ENCODE measurements around the gene KYAT1. TPM values are rescaled to one million over a fixed set of nuclear protein-coding genes. Genes with fewer than 3 reads are reported as not detected.

KYAT1 gene
- total and polyA plus RNA-seq, 2 of the 13 experiments (the other 11 are each of a cell fraction or from before 2014, with no cell fraction given), result 9.2 to 46.5 TPM

GRCh38 chr9:128818839-128819715 is 62.7 kb downstream of the KYAT1 start:
- Histone ChIP-seq H3K79me2 (ENCODE audit: insufficient read depth, low read length) (peaks cover 5% of the 10 kb centered on the region), H3K36me3 (replicated peaks in 1 of 2; ENCODE audit: control insufficient read depth in 1 of 2, insufficient read depth in 2 of 2, low read length in 2 of 2) (peaks cover 10 to 29% of the 10 kb centered on the region in 2 experiments), H3K4me3 (replicated peaks in 1 of 3; ENCODE audit: insufficient read depth in 1 of 3, low read depth in 2 of 3, low read length in 3 of 3) (peak overlapping the region; percentile 53 to 85 (median 80)), H3K27ac (ENCODE audit: extremely low read length, insufficient read depth, low read length) (peak overlapping the region; percentile 77), H3K9me3 (ENCODE audit: low read length) (no peaks in the 10 kb centered on the region), H3K9ac (ENCODE audit: insufficient read depth, low read depth, low read length) (peak overlapping the region; percentile 74), H2AFZ (ENCODE audit: low read length) (no peak overlapping the region), H3K4me1 (ENCODE audit: insufficient read depth, low read length) (peaks cover 29% of the 10 kb centered on the region), H3K27me3 (ENCODE audit: control insufficient read depth in 1 of 2, insufficient read depth in 2 of 2, low read length in 2 of 2) (no peaks in the 10 kb centered on the region), H3K4me2 (ENCODE audit: low read depth, low read length) (peak overlapping the region; percentile 93), H4K20me1 (ENCODE audit: insufficient read depth, low read length) (no peaks in the 10 kb centered on the region)
- FAIRE-seq (no peak), ATAC-seq (peak; percentile 21), DNase-seq (ENCODE audit: low spot score) (no peak)
- intact Hi-C loops (cut with micrococcal nuclease; ENCODE audit: unreplicated experiment), result no loop called here
- BruUV-seq (replicated peaks), result no TSS peak
- ChIA-PET POLR2A (interaction anchor here (0.7 to 3.2 kb wide), 18 partner anchors 10 to 209 kb away, joined by 3 to 46 read pairs (median 4); partner anchors contain the start of genes SH3GLB2, SPOUT1 and ZDHHC12), CTCF (ENCODE audit: low intra/inter-chr PET ratio, low total read pairs) (interaction anchor here (1.1 kb wide), 1 partner anchor 86 kb away, joined by 5 read pairs; no protein-coding TSS in a partner anchor)
- in situ Hi-C loops (cut with HindIII; ENCODE audit: extremely low pct_ligation_motif_present, low pct_unique_long_range_greater_than_20kb), result no loop called here
- 33% methylated on average over 16 of the region's 90 CpGs for WGBS (ENCODE audit: low lambda C conversion rate)
- TF ChIP-seq CBFB (CRISPR knock-in tag; IDR thresholded peaks at IDR 0.05) (peak; percentile 23; the same call in 1 of the 2 replicates), ZNF773 (CRISPR knock-in tag; IDR thresholded peaks at IDR 0.05; ENCODE audit: borderline replicate concordance) (peak; percentile 66; the same call in 1 of the 2 replicates), TFDP1 (CRISPR knock-in tag; IDR thresholded peaks at IDR 0.05; ENCODE audit: borderline replicate concordance) (0 out of 2 replicates have a peak, but pooled peaks have one; percentile 38), HES4 (CRISPR knock-in tag; IDR thresholded peaks at IDR 0.05; ENCODE audit: borderline replicate concordance) (peak; percentile 91), RXRA (CRISPR knock-in tag; IDR thresholded peaks at IDR 0.05) (no peak), ZNF777 (CRISPR knock-in tag; IDR thresholded peaks at IDR 0.05) (peak; percentile 70), TCF12 (IDR thresholded peaks at IDR 0.05) (no peak), TCF12 (CRISPR knock-in tag; IDR thresholded peaks at IDR 0.05) (no peak), TFAP4 (IDR thresholded peaks at IDR 0.05; ENCODE audit: borderline replicate concordance, low read depth) (peak; percentile 26; the same call in 1 of the 2 replicates), GLMP (CRISPR knock-in tag; IDR thresholded peaks at IDR 0.05; ENCODE audit: borderline replicate concordance) (no peak), ZNF513 (CRISPR knock-in tag; conservative IDR thresholded peaks at IDR 0.05) (no peak), AGO2 (optimal IDR thresholded peaks at IDR 0.05; ENCODE audit: low read depth, low read length) (peak; percentile 94), SATB2 (CRISPR knock-in tag; IDR thresholded peaks at IDR 0.05) (no peak), ZNF614 (CRISPR knock-in tag; IDR thresholded peaks at IDR 0.05; ENCODE audit: borderline replicate concordance) (peak; percentile 23; the same call in 1 of the 2 replicates), ZNF263 (CRISPR knock-in tag; IDR thresholded peaks at IDR 0.05) (peak; percentile 57; the same call in 1 of the 2 replicates), PHF5A (CRISPR knock-in tag; IDR thresholded peaks at IDR 0.05; ENCODE audit: low read depth, unreplicated experiment) (no peak), ZNF850 (CRISPR knock-in tag; conservative IDR thresholded peaks at IDR 0.05) (peak; percentile 85; the same call in 1 of the 2 replicates), ZC3H4 (CRISPR knock-in tag; IDR thresholded peaks at IDR 0.05; ENCODE audit: borderline replicate concordance) (no peak)
